22Rv1 (cell line): ENCODE data around the gene PRR33.

Experiments
- ZFX ChIP-seq: fragments of 450-650 bp; IDR thresholded peaks from 2 replicates; pipeline ENCODE4 v1.6.1; 2017; ENCODE audit warnings: antibody characterized with exemption, borderline replicate concordance
- TF ChIP-seq, protein P1 (sequence below): fragments of 450-650 bp; IDR thresholded peaks from 2 replicates; pipeline ENCODE4 v1.5.1; 2017; ENCODE audit warnings: mild to moderate bottlenecking

DNA sequence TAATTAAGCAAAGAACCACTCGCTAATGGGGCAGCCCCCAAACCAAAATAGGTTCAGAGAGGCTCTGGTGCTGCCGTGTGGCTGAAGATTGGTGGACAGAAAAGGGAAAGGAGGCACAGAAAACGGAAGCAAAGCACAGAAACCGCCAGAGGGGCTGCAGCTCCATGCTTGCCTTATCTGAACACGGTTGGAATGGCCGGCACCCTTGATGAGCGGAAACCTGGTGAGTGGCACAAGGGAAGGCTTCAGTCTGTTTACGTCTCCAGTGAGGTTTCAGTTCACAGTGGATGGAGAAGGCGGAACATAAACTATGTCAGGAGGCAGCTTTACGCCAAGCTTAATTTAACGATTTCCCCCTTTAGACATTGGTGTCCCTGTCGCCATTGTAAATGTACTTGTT, 5.2 kb upstream of the PRR33 start:
- TF ChIP-seq, protein P1, sequence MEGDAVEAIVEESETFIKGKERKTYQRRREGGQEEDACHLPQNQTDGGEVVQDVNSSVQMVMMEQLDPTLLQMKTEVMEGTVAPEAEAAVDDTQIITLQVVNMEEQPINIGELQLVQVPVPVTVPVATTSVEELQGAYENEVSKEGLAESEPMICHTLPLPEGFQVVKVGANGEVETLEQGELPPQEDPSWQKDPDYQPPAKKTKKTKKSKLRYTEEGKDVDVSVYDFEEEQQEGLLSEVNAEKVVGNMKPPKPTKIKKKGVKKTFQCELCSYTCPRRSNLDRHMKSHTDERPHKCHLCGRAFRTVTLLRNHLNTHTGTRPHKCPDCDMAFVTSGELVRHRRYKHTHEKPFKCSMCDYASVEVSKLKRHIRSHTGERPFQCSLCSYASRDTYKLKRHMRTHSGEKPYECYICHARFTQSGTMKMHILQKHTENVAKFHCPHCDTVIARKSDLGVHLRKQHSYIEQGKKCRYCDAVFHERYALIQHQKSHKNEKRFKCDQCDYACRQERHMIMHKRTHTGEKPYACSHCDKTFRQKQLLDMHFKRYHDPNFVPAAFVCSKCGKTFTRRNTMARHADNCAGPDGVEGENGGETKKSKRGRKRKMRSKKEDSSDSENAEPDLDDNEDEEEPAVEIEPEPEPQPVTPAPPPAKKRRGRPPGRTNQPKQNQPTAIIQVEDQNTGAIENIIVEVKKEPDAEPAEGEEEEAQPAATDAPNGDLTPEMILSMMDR = no peak
- no peak for TF ChIP-seq ZFX
